H1 (cell line): ENCODE results near the gene SLC12A7.
"Not testable (repeated sequence)": the region's sequence is repeated elsewhere in the genome, so short reads cannot be mapped to it uniquely, and the experiment has no call there.

ENCODE experiments used
- ATF2 ChIP-seq: IDR thresholded peaks from 2 replicates; pipeline ENCODE4 v1.6.1; 2012; ENCODE audit warnings: low read length, inconsistent platforms
- ATF3 ChIP-seq: IDR thresholded peaks from 2 replicates; pipeline ENCODE4 v1.6.1; 2011; ENCODE audit warnings: low read depth, mild to moderate bottlenecking, low read length; ENCODE audit not compliant: insufficient read depth
- CHD2 ChIP-seq: IDR thresholded peaks from 2 replicates; pipeline ENCODE4 v1.6.1; 2012; ENCODE audit warnings: low read length, improper control_type of control experiment
- CTCF ChIP-seq, 3 experiments: IDR thresholded peaks; 1 replicate in 2 of 3; 2 replicates in 1 of 3; pipeline versions ENCODE4 v1.5.1 to v1.6.1; 2011; ENCODE audit warnings: low read length in 3 of 3, mild to moderate bottlenecking in 3 of 3, inconsistent platforms in 2 of 3, low read depth in 1 of 3, moderate library complexity in 1 of 3; ENCODE audit not compliant: insufficient read depth in 1 of 3; ENCODE audit errors: control extremely low read depth in 1 of 3
- GABPA ChIP-seq: IDR thresholded peaks from 2 replicates; pipeline ENCODE4 v1.6.1; 2011; ENCODE audit warnings: mild to moderate bottlenecking, low read length, moderate library complexity, borderline replicate concordance; ENCODE audit not compliant: insufficient read depth
- JUND ChIP-seq: IDR thresholded peaks from 2 replicates; pipeline ENCODE4 v1.6.1; 2011; ENCODE audit warnings: mild to moderate bottlenecking, improper control_type of control experiment, low read length
- POLR2A ChIP-seq, 2 experiments: IDR thresholded peaks; 1 replicate in 1 of 2; 2 replicates in 1 of 2; pipeline ENCODE4 v1.6.1; 2011; ENCODE audit warnings: low read depth in 2 of 2, low read length in 2 of 2, mild to moderate bottlenecking in 2 of 2; ENCODE audit errors: control extremely low read depth in 1 of 2
- SIRT6 ChIP-seq: IDR thresholded peaks from one replicate; pipeline ENCODE4 v1.7.1; 2012; ENCODE audit warnings: low read length, inconsistent platforms
- SP1 ChIP-seq: IDR thresholded peaks from 2 replicates; pipeline ENCODE4 v1.6.1; 2011; ENCODE audit warnings: low read depth, low read length
- SRF ChIP-seq: IDR thresholded peaks from 2 replicates; pipeline ENCODE4 v1.6.1; 2011; ENCODE audit warnings: mild to moderate bottlenecking, low read depth, low read length, moderate library complexity
- YY1 ChIP-seq: IDR thresholded peaks from 2 replicates; pipeline ENCODE4 v1.6.1; 2011; ENCODE audit warnings: low read depth, mild to moderate bottlenecking, low read length

- not testable (repeated sequence) for TF ChIP-seq YY1; CTCF (IDR thresholded peaks at IDR 0.05; ENCODE audit: control extremely low read depth in 1 of 3, insufficient read depth in 1 of 3, low read depth in 1 of 3, low read length in 3 of 3); POLR2A (IDR thresholded peaks at IDR 0.05; ENCODE audit: control extremely low read depth in 1 of 2, low read depth in 2 of 2, low read length in 2 of 2); SP1; JUND; ATF2; CHD2; SIRT6; GABPA; SRF; ATF3
Measured at GRCh38 chr5:1097988-1098385, 13.9 kb downstream of the SLC12A7 start.
